Esophagus muscularis mucosa (tissue), 4 donors: ENCODE results near the gene PNMA1.

ENCODE experiments used
- EP300 ChIP-seq: sonication (generic); formaldehyde crosslinking; IDR thresholded peaks from one replicate; pipeline ENCODE4 v1.6.1; 2017; ENCODE audit warnings: antibody characterized with exemption
- POLR2A ChIP-seq: fragments of 450-650 bp; IDR thresholded peaks from one replicate; pipeline ENCODE4 v1.6.1; 2017; ENCODE audit warnings: antibody characterized with exemption, moderate library complexity, mild to moderate bottlenecking, low read depth
- TF ChIP-seq, protein P1 (sequence below), 3 experiments: fragments of 200-600 bp in 2 of 3; fragments of 450-650 bp in 1 of 3; sonication (generic) in 2 of 3; IDR thresholded peaks; one replicate each; pipeline ENCODE4 v1.5.1; 2017 to 2019; ENCODE audit warnings: antibody characterized with exemption in 3 of 3, mild to moderate bottlenecking in 2 of 3, moderate library complexity in 1 of 3

DNA sequence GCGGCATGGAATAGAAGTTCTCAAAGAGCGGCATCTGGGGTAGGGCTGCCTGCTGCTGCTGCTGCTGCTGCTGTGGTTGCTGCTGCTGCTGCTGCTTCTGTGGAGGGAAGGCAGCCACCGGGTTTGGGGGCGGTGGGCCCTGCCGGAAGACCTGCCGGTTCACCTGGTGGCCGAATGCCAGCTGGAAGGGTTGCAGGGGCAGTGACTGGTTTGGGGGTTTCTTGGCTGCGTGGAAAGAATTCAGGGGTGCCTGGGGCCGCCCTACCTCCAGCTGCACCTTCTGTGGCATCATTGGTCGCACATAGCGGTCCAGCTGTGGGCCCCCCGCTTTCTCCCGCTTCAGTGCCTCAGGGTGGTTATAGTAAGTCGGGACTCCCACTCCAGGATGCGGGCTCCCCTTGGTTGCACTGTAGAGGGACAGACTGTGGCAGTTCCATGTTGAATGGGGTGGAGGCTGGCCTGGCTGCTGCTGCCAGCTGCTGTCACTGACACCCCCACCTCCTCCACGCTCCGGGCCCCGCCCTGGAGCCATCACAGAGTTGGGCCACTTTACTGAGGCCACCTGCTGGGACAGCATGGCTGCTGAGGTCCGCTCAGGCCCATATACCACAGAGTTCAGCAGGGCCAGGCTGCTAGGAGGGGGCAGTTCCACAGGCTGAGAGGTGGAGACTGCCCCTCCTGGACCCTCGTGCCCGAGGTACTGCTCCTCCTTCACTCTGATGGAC lies 25.2 kb upstream of the PNMA1 start:
- TF ChIP-seq, protein P1, sequence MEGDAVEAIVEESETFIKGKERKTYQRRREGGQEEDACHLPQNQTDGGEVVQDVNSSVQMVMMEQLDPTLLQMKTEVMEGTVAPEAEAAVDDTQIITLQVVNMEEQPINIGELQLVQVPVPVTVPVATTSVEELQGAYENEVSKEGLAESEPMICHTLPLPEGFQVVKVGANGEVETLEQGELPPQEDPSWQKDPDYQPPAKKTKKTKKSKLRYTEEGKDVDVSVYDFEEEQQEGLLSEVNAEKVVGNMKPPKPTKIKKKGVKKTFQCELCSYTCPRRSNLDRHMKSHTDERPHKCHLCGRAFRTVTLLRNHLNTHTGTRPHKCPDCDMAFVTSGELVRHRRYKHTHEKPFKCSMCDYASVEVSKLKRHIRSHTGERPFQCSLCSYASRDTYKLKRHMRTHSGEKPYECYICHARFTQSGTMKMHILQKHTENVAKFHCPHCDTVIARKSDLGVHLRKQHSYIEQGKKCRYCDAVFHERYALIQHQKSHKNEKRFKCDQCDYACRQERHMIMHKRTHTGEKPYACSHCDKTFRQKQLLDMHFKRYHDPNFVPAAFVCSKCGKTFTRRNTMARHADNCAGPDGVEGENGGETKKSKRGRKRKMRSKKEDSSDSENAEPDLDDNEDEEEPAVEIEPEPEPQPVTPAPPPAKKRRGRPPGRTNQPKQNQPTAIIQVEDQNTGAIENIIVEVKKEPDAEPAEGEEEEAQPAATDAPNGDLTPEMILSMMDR (IDR thresholded peaks at IDR 0.05): no peak
- TF ChIP-seq EP300: no peak
- no peak for TF ChIP-seq POLR2A
